Airway epithelial cell (primary cell): ENCODE results near the gene AP2A2. TPM values are rescaled to one million over a fixed set of nuclear protein-coding genes. Genes with fewer than 3 reads are reported as not detected.

Experiments
- total RNA-seq: library from RNA; depleted of rRNA; stranded (reverse); fragments of >200 nt; gene quantifications from 2 replicates; pipeline ENCODE4 v1.2.3, GENCODE V29; 2015

AP2A2 gene
- total RNA-seq = 33.8 and 39.9 TPM in 2 replicates

DNA sequence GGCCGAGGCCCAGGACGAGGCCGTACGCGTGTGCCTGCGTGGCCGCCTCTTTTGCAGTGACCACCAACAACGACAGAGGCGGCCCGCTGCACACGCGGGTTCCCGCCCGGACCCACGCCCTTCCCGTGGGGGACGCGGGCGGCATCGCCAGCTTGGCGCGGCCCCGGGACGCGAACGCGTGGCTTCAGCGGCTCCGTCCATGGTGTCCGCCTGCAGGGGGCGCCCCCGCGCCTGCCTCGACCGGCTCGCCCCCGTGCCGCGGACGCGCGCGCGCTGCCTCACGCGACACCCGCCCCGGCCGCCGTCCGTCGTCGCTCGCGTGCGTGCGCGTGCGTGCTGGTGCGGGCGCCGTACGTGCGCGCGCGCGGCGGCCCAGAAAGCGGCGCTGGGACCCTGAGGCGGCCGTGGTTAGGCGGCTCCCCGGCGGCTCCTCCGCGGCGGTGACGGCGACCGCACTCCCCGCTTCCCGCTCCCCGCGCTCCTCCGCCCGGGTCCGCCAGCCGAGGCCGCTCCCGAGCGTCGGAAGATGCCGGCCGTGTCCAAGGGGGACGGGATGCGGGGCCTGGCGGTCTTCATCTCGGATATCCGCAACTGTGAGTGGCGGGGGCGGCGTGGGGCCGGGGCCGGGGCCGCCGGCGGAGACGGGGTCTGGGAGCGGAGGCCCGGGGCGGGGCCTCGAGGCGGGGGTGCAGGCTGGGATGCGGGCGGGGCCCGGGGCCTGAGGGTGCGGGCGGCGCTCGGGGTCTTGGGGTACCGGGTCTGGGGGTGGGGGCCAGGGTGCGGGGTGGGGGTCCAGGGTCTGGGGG, at the start of gene AP2A2:
Gene AP2A2, plus strand, starts transcription at position 375 of the 806 bp plus-strand sequence. Its CDS starts 152 bp downstream, at position 527.

DNA sequence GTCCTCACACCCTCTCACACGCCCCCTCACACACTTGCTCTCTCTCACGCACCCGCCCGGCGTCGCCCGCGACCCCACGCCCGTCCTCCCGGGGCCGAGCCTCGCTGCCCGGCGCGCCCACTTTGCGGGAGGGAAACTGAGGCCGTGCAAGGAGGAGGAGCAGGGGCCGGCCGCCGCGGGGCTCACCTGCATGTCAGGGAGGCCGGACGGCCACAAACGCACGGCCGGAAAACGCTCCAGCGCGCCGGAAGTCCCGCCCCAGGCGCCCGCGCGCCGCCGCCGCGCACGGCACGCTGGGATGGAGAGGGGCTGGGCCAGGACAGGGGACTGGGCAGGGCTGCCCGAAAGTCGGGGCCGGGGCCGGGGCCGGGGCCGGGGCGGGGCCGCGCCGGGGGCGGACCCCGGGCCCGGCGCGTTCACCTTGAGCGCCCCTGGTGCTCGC, 15.1 kb upstream of the AP2A2 start, which contains the start of gene CHID1:
Gene CHID1, minus strand, starts transcription at position 222 of the 442 bp plus-strand sequence. CDS start 5,994 bp downstream, outside the sequence.

DNA sequence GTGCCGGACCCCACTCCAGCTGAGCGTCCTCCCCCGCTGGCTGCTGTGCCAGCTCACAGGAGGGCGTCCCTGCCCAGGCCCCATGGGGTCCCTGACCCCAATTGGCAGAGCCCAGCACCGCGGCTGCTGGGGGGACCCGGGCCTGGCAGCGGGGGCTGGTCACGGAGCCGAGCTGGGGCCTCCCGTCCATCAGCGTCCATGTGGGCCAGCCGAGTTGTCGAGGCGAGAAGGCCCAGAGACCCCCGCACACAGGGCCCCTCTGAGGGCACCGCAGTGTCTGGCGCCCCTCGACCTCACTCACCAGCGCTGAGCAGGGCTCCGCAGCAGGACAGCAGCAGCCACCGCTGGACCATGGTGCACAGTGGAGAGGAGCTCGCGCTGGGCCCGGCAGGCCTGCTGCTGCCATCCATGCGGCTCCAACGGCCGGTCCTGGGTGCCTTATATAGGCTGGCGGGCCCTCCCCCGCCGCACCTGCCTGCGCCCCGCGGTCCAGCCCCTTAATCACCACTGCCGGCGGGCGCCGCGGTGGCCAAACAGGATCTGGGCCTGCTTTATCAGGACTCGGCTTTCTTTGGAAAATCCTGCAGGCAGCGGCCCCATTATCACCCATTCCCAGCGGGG, 110.7 kb downstream of the AP2A2 start, which contains the start of gene MUC6:
Gene MUC6, minus strand, starts transcription at position 416 of the 621 bp plus-strand sequence. Its CDS starts 63 bp downstream, at position 353.

Other genes starting within 250 kb of the AP2A2 start
- 24.2 and 27.1 TPM in 2 replicates for gene DEAF1, start 230.6 kb upstream of the AP2A2 start, total RNA-seq
- 18.9 and 28.6 TPM in 2 replicates for gene TMEM80, start 230.1 kb upstream of the AP2A2 start, total RNA-seq
- 117 and 146 TPM in 2 replicates for gene EPS8L2, start 219.6 kb upstream of the AP2A2 start, total RNA-seq
- 301 and 355 TPM in 2 replicates for gene TALDO1, start 178.4 kb upstream of the AP2A2 start, total RNA-seq
- 27.6 and 42.5 TPM in 2 replicates for gene GATD1, start 148.4 kb upstream of the AP2A2 start, total RNA-seq
- gene CEND1, start 135.8 kb upstream of the AP2A2 start, total RNA-seq = 0.07 TPM in 1 of 2 replicates, not detected in the other
- gene SLC25A22, start 127.6 kb upstream of the AP2A2 start, total RNA-seq = 19.5 and 22.4 TPM in 2 replicates
- gene PIDD1, start 120.6 kb upstream of the AP2A2 start, total RNA-seq = 13.4 and 16.1 TPM in 2 replicates
- 650 and 899 TPM in 2 replicates for gene RPLP2, start 115.9 kb upstream of the AP2A2 start, total RNA-seq
- gene PNPLA2, start 107.0 kb upstream of the AP2A2 start, total RNA-seq = 14.3 and 15.4 TPM in 2 replicates
- gene CRACR2B, start 98.0 kb upstream of the AP2A2 start, total RNA-seq = 2.4 and 3.0 TPM in 2 replicates
- 323 and 365 TPM in 2 replicates for gene CD151, start 92.9 kb upstream of the AP2A2 start, total RNA-seq
- 149 and 226 TPM in 2 replicates for gene POLR2L, start 83.3 kb upstream of the AP2A2 start, total RNA-seq
- gene TSPAN4, start 83.0 kb upstream of the AP2A2 start, total RNA-seq = 89.6 and 96.4 TPM in 2 replicates
- gene CHID1, start 15.1 kb upstream of the AP2A2 start, total RNA-seq = 105 and 107 TPM in 2 replicates
- not detected in 2 replicates for gene MUC6, start 110.8 kb downstream of the AP2A2 start, total RNA-seq
- gene MUC2, start 149.0 kb downstream of the AP2A2 start, total RNA-seq = not detected in 2 replicates
- gene MUC5AC, start 232.1 kb downstream of the AP2A2 start, total RNA-seq = not detected in 2 replicates